A673 (cell line): ENCODE data around the gene SAMD4B.

Source experiments
- EZH2 ChIP-seq: fragments of 200-600 bp; sonication (generic); IDR thresholded peaks from 2 replicates; pipeline ENCODE4 v1.6.1; 2017; ENCODE audit warnings: borderline replicate concordance, low read depth, mild to moderate bottlenecking, mixed read lengths, antibody characterized with exemption, low read length; ENCODE audit not compliant: poor library complexity, severe bottlenecking
- TF ChIP-seq, protein P1 (sequence below): fragments of 300-800, 200-600 bp; sonication (generic); conservative IDR thresholded peaks from 2 replicates; pipeline ENCODE4 v1.5.1; 2017; ENCODE audit warnings: low read depth, mild to moderate bottlenecking, antibody characterized with exemption, low read length, moderate library complexity, mixed read lengths

DNA sequence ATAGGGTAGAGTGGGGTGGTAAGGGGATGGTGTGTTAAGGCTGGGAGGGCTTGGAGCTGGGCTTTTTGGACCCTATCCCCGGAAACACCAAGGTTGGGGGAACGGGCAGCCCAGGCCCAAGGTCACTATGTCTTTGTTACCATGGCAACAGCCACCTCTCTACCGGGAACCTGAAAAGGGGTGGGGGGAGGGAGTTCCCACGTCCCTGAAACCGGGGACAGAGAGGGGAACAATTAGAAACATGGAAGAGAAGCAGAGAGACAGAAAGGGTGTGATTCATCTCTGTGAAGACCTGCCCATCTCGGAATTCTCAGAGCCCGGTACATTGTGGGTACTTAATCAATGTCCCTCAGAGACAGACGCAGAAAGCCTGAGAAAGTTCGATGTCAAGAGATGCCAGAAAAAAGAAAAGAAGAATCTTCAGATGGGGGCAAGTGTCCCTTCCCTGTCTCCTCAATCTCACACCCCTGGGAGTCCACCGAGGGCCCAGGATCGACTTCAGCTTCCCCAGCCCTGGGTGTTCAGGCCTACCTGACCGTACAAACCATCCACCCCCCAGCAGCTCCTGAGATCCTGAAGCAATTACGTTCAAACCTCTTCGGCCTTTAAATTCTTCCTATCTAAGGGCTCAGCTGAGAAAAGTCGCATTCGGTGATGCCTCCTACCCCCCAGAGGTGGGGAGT is 14.7 kb upstream of the SAMD4B start:
- TF ChIP-seq EZH2: no peak
- TF ChIP-seq, protein P1, sequence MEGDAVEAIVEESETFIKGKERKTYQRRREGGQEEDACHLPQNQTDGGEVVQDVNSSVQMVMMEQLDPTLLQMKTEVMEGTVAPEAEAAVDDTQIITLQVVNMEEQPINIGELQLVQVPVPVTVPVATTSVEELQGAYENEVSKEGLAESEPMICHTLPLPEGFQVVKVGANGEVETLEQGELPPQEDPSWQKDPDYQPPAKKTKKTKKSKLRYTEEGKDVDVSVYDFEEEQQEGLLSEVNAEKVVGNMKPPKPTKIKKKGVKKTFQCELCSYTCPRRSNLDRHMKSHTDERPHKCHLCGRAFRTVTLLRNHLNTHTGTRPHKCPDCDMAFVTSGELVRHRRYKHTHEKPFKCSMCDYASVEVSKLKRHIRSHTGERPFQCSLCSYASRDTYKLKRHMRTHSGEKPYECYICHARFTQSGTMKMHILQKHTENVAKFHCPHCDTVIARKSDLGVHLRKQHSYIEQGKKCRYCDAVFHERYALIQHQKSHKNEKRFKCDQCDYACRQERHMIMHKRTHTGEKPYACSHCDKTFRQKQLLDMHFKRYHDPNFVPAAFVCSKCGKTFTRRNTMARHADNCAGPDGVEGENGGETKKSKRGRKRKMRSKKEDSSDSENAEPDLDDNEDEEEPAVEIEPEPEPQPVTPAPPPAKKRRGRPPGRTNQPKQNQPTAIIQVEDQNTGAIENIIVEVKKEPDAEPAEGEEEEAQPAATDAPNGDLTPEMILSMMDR: no peak
